ENCODE data around the gene GYPB.
A peak's percentile ranks its signal among the peaks of the same experiment; 100 is the strongest.
"Not testable (repeated sequence)": the region's sequence is repeated elsewhere in the genome, so short reads cannot be mapped to it uniquely, and the experiment has no call there.

Gene GYPB

GRCh38 chr4:144021336-144021990 is 2.3 kb upstream of the GYPB start:
- not testable (repeated sequence) for DNase-seq (ENCODE audit: insufficient read length, low spot score); FAIRE-seq
- TF ChIP-seq CTCF (IDR thresholded peaks at IDR 0.05; ENCODE audit: insufficient read depth, missing control alignments): peak; percentile 54

- FAIRE-seq; DNase-seq (ENCODE audit: insufficient read length, low spot score): not testable (repeated sequence)
Measured at GRCh38 chr4:144018223-144019000, 768 bp downstream of the GYPB start.

GRCh38 chr4:144017271-144017670 is 1.9 kb downstream of the GYPB start:
- FAIRE-seq; DNase-seq (ENCODE audit: insufficient read length, low spot score): not testable (repeated sequence)

GRCh38 chr4:144016057-144016605 is 3.0 kb downstream of the GYPB start:
- not testable (repeated sequence) for FAIRE-seq; DNase-seq (ENCODE audit: insufficient read length, low spot score)

GRCh38 chr4:144014808-144015207 is 4.4 kb downstream of the GYPB start:
- no peak for TF ChIP-seq CTCF (IDR thresholded peaks at IDR 0.05; ENCODE audit: insufficient read depth, missing control alignments)
- no peak for DNase-seq (ENCODE audit: insufficient read length, low spot score)
- FAIRE-seq: no peak

GRCh38 chr4:144008602-144009001 is 10.6 kb downstream of the GYPB start:
- not testable (repeated sequence) for DNase-seq (ENCODE audit: insufficient read length, low spot score); FAIRE-seq

GRCh38 chr4:144007960-144008359 is 11.2 kb downstream of the GYPB start:
- FAIRE-seq; DNase-seq (ENCODE audit: insufficient read length, low spot score): not testable (repeated sequence)

- FAIRE-seq; DNase-seq (ENCODE audit: insufficient read length, low spot score): not testable (repeated sequence)
Measured at GRCh38 chr4:144006200-144006803, 12.9 kb downstream of the GYPB start.

GRCh38 chr4:144005558-144005953 is 13.6 kb downstream of the GYPB start:
- not testable (repeated sequence) for DNase-seq (ENCODE audit: insufficient read length, low spot score); FAIRE-seq

GRCh38 chr4:144004868-144005557 is 14.2 kb downstream of the GYPB start:
- DNase-seq (ENCODE audit: insufficient read length, low spot score); FAIRE-seq: not testable (repeated sequence)

GRCh38 chr4:144003890-144004265 is 15.3 kb downstream of the GYPB start:
- not testable (repeated sequence) for FAIRE-seq; DNase-seq (ENCODE audit: insufficient read length, low spot score)

GRCh38 chr4:144003205-144003889 is 15.8 kb downstream of the GYPB start:
- not testable (repeated sequence) for FAIRE-seq

GRCh38 chr4:144000331-144000995 is 18.7 kb downstream of the GYPB start:
- DNase-seq (ENCODE audit: insufficient read length, low spot score); FAIRE-seq: not testable (repeated sequence)

More at GRCh38 chr4:144003205-144003889, 15.8 kb downstream of the GYPB start:
- not testable (repeated sequence) for DNase-seq (ENCODE audit: insufficient read length, low spot score)

GRCh38 chr4:143996193-143996592 is 23.0 kb downstream of the GYPB start:
- FAIRE-seq; DNase-seq (ENCODE audit: insufficient read length, low spot score): not testable (repeated sequence)

- DNase-seq (ENCODE audit: insufficient read length, low spot score); FAIRE-seq: not testable (repeated sequence)
Measured at GRCh38 chr4:143991761-143992160, 27.4 kb downstream of the GYPB start.

GRCh38 chr4:143990717-143991116 is 28.5 kb downstream of the GYPB start:
- not testable (repeated sequence) for DNase-seq (ENCODE audit: insufficient read length, low spot score); FAIRE-seq

Data from D721Med (cell line).